Stimulated activated CD4-positive, alpha-beta T cell treated with anti-CD3 and anti-CD28 coated beads, Interleukin-15, amount 100 ng/mL, for 48 hours (primary cell): ENCODE results near the gene CGNL1.

Source experiments
- DNase-seq, 2 donors: peaks; one replicate each; pipeline ENCODE4 v3.0.0-alpha.2; 2020; ENCODE audit warnings: low read depth in 2 of 2

CGNL1 gene

DNA sequence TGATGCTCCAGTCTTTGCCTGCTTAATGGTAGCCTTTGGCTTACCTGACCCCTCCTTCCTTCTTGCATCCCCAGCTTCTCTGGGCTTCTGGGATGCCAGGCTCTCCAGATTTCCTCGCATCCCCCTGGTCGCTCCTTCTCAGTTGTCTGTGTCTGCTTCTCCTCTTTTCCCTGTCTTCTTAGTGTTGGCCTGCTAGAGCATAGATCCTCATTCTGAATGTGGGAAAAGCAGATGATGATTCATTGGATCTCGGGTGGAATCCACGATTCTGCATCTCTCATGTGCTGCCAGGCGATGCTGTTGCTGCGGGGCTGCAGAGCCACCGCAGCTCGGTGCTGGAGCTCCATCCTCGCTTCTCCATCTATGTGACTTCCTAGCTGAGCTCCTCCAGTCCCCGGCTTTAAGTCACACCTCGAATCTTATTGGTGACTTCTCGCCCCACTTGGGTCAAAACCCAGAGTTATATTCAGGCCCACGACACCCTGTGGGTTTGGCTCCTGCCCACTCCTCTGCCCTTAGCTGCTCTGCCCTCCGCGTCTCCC, 47.4 kb downstream of the CGNL1 start:
- no peak for DNase-seq

GRCh38 chr15:57424628-57425405, 48.5 kb downstream of the CGNL1 start:
- no peak for DNase-seq

DNA sequence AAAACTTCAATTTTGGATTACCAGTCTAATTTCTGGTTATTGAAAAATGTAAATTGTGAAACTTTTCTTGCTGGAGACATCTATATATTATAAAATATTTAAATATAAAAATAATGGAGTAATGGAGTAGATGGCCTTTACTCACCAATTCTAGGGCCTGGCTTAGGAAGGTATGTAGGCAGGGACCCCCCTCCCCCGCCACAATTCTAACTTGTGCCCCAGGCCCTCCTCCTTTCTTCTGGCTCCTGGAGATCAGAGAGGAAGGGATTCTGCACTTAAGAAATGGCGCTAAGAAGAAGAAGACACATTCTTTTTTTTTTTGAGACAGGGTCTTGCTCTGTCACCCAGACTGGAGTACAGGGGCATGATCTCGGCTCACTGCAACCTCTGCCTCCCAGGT, 49.5 kb downstream of the CGNL1 start:
- DNase-seq = no peak

DNA sequence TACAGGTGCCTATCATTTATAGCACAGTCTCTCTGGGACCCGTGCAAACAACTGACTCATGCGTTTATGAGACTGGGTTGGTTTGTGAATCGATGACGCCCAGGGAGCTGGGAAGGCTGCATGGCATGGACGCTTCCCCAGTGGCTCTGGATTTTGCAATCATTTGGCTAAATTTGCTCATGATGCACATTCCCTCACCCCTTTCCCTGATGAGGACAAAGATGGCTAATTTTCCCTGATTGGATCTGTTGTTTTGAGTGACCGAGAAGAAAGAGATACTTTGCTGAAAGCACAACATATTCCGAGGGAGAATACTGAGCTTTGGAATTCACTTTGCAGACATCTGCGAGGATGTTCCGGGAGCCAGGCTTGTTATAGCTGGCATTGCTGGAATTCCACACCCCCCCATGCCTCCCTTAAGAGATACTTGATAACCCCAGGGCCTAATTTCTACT, 51.1 kb downstream of the CGNL1 start:
- DNase-seq = no peak

DNA sequence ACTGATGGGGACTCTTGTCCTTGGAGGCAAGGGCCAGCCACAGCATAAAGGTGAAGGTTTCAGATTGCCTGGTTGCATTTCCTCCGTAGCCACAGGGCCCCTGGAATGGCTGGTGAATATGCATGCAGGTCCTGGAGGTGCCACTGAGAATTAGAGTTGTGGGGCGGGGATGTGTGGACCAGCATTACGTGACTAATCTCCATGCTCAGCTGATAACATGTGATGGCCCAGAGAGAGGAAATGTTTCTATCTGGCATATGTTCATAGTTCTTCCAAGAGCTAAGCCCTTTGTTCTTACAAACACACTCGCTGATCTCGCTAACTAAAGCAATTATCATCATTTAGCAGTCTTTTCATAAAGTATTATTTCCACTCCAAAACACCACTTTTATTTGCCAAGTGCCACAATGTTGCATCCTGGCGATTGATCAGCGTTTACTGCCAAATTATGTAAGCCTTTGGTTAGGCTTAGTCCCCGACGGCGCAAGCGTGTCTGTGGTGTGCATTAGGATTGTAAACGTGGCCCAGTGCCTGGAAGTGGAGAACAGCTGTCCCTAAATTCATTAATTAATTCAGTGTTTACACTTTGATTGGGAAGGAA, 55.9 kb downstream of the CGNL1 start:
- no peak for DNase-seq

DNA sequence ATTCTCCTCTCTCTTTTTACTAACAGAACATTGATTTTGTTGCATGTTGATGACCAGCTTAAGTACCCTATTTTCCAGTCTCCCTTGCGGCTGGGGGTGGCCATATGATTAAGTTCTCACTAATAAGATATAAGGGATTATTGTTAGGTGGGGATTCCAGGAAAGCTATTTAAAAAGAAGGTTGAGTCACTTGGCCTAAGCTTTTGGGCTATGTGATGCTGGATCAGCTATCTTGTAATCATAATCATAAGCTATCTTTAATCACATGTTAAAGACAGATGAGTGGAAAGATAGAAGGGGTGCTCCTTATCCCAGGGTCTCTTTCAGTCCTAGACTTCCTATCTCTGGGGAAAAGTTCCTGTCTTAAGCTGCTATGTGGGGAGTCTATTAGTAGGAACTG, 59.9 kb downstream of the CGNL1 start:
- DNase-seq = no peak

- DNase-seq = no peak
Measured at GRCh38 chr15:57436961-57437360, 60.7 kb downstream of the CGNL1 start.

DNA sequence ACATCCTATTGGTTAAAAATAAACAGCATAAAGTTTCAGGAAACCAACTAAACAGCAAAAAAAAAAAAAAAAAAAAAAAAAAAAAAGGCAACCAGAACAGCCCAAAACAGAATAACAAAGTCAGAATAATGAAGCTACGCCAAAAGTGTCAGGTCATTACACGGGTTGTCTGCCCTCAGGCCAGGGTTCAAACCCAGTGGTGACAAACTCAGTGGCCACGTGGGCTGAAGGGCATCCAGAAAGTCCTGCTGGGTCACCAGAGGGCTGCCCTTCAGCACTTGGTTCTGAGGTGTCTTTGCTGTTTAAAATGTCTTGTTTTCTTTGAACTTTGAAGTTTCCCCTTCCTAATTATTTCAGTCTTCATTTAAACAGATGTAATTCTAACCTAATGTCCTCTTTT, 61.3 kb downstream of the CGNL1 start:
- no peak for DNase-seq

GRCh38 chr15:57438166-57438565, 61.9 kb downstream of the CGNL1 start:
- no peak for DNase-seq

- DNase-seq = no peak
Measured at GRCh38 chr15:57439128-57440027, 63.1 kb downstream of the CGNL1 start.

DNA sequence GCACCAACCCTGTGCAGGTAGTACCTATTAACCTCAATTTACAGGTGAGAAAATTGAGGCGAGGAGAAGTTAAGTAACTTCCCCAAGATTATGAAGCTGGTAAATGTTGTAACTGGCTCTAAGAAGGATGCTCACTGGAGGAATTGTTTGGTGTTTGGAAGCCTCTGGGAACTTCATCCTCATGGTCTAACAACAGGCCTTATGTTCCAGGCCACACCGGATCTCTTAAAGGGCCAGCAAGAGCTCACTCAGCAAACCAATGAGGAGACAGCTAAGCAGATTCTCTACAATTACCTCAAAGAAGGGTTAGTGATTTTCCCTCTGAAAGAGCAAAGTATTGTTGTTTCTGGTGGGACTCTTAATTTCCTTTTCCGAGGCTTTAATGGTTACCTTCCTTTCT, 63.9 kb downstream of the CGNL1 start:
- DNase-seq = no peak

DNA sequence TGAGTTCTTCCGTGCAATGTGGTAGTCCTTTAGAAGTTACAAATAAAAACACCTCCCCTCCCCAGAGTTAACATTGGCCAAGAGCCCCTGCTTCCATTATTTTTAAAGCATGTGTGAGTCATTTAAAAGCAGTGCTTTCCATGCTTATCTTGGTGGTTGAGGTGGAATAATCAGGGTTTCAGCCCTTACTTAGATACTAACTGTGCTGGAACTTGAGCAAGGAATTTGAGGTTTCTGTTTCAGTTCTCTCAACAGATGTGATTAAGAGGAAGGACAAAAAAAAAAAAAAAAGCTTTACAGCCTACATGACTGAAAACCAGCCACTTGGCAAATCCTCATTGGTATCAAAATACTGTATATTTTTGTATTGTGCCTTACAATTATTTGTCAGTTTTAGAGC, 64.5 kb downstream of the CGNL1 start:
- no peak for DNase-seq

GRCh38 chr15:57442335-57442734, 66.0 kb downstream of the CGNL1 start:
- DNase-seq = no peak

DNA sequence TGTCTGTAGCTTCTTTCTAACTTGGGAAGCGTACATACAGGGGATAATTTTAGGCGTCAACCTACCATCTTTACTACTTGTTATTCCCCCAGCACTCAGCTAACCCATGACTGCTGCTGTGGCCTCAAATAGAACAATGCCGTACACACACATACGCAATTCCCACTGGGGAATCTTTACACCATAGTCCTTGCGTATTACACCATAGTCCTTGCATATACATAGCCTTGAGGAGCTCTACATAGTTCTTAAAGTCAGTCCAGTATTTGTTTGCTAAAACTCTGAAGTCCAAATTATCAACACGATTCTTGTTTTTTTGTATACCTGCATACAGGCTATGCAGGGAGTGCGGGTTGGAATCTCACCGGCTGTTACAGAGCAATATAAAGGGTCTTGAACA, 67.2 kb downstream of the CGNL1 start:
- no peak for DNase-seq

- DNase-seq = no peak
Measured at GRCh38 chr15:57444877-57445513, 68.7 kb downstream of the CGNL1 start.

GRCh38 chr15:57445872-57446271, 69.6 kb downstream of the CGNL1 start:
- no peak for DNase-seq

DNA sequence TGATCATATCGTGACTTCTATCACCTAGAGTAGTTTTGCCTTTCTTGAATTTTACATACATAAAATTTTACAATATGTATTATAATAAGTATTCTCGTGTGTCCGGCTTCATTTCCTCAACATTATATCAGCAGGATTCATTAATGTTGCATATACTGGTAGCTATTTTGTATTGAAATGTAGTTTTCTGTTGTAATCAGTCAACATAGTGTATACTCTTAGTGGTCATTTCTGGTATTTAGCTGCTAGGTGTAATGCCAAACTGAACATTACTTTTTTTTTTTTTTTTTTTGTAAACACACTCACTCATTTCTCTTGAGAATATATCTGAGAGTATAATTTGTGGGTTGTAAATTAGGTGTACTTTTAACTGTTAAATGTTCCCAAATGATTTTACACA, 70.1 kb downstream of the CGNL1 start:
- no peak for DNase-seq

DNA sequence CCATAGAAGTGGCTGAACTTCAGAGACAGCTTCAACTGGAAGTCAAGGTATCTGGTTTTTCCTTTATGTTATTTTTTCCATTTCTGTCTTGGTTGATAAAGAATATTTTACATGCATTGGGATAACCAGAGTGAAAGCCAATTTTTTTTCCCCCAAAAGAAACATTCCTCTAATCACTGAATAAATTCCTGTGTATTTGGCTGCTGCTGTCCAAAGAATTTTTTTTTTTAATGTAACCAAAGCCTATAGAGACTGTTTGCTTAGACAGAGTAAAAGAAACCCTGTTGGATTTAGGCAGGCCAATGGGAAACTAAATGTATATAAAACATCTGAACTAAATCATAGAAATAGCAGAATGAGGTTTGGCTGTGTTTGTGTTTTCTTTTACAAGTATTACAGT, 75.2 kb downstream of the CGNL1 start:
- DNase-seq = no peak

DNA sequence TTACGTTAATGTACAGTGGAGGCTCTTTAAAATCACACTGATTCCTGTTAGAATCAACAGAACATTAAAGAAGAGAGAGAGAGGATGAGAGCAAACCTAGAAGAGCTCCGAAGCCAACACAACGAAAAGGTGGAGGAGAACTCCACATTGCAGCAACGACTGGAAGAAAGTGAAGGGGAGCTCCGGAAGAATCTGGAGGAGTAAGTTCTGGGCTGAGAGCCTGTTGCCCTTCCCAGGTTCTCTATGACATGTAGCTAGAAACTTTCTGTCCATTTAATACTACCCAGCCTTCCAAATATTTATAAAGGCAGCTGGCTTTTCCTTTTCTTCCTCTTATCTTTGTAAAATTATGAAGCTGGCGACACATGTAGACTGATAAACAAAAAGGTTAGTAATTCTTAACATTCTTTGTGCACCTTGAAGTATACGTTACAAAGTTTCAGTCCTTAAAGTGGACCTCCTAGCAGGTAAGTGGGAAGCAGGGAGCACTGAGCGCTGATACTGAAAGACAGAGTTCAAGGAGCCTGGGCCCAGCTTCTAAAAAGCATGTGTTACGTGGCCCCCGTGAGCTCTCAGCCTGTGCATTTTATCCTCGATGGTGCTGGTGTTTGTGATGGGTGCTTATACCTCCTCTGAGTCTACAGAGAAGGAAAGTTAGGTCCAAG, 75.9 kb downstream of the CGNL1 start:
- no peak for DNase-seq

- DNase-seq = no peak
Measured at GRCh38 chr15:57455929-57456328, 79.6 kb downstream of the CGNL1 start.

GRCh38 chr15:57456559-57456958, 80.3 kb downstream of the CGNL1 start:
- no peak for DNase-seq
